CD4-positive, alpha-beta T cell treated with Interleukin-12 subunit alpha and Interleukin-12 subunit beta, for 1 hour (primary cell): ENCODE measurements around the gene ROR1.
"Not testable (repeated sequence)": the region's sequence is repeated elsewhere in the genome, so short reads cannot be mapped to it uniquely, and the experiment has no call there.

Experiments used
- DNase-seq: peaks from one replicate; pipeline ENCODE4 v3.0.0-alpha.2; 2020

ROR1 gene

DNA sequence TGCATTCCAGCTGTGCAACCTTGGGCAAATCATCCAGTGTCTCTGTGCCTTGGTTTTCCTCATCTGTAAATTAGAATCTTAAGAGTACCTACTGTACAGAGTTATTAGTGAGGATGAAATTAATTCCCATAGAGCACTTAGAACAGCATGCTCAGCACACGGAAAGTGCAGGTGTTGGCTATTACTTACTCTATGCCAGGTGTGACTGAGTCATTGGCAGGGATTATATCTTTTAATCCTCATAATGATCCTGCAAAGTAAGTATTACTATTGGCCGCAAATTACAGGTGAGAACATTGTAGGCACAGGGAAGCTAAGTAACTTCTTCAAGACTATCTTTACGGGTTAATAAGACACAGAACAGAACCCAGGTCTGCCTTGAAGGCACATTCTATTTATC is 423.3 kb downstream of the ROR1 start:
- no peak for DNase-seq

DNA sequence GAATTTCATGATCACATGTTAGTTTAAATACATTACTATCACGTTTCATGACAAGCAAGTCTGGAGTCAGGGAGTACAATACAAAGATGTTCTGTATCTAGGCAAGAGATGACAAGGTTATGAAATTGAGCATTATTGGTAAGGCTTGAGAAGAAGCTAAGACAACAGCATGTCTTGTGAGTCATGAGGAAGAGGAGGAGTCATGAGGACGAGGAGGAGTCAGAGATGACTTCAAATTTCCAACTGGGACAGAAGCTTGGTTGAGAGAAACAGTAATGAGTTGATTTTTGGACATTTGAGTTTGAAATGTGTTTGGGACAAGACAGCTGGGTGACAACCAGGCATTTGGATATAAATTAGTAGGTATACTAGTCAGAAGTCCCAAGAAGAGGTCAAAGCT is 425.3 kb downstream of the ROR1 start:
- DNase-seq = no peak

DNA sequence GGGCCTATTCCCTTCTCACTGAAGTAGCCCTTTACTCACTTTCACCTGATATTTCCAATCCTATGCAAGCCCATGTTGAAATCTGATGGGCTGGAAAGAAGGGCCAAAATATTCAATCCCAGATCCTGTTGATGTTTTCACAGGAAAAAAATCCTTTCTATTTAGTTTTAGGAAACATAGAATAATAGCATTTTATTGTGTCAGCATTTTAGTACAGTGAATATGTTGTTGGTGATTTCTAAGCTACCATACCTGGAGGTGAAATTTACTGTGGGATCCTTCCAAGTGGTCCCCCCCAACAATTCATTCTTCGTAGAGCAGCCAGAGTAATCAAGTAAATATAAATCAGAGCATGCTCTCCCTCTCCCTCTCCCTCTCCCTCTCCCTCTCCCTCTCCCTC is 426.2 kb downstream of the ROR1 start:
- no peak for DNase-seq

DNA sequence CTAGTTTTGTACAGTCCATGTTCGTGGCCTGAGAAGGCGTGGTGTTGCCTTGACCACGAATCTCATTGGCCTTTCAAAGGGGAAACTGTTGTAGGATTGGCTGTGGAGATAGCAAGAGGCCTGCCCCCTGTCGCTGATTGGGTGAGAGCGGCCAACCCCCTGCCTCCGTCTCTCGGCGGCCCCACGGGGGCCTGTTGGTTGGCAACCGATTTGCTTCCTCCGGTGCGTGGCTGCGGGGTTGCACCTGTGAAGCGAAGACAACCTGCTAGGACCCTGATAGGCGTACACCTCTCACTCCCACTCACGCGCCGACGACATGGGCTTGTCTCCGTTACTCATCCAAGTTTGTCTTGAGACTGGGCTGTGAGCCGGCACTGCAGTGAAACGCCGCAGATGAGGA is 429.6 kb downstream of the ROR1 start, which contains the start of gene UBE2U:
Gene UBE2U (plus strand): TSS at position 204 of the 400 bp plus-strand sequence. CDS start 428 bp downstream, outside the sequence.
- DNase-seq = no peak

DNA sequence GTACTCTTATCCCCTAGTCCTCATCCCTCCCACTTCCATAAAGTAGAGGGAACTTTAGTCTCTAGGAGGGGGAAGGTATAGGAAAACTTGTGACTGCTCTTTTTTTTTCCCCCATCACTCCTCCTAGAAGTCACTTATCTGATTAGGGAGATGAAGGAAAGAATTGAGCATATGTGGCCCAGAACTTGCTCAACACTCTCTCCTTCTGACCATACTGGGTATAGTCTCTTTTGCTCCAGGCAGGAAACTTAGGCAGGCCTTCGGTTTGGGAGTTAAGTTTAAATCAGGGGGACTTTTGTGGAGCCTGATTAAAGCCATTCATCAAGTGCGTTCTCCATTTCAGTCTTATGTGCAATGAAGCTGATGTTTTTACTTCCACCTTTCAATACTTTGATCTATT is 435.4 kb downstream of the ROR1 start:
- DNase-seq = no peak

DNA sequence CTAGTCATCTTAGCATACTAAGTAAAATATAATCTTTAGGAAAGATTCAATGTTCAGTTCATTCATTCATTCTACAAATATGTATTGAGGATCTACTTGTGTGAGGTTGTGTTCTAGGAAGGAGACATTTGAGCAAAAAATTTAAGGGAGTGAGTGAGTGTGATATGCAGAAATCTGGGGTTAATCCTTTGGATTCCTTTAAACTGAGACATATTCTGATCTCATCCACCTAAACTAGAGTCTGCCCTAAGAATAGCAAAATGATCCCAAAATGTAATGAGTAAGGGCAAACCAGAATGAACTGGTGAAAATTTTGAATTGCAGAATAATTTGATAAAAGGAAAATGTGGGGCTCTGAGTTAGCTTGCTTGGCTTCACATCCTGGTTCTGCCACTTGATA is 438.2 kb downstream of the ROR1 start:
- DNase-seq = no peak

DNA sequence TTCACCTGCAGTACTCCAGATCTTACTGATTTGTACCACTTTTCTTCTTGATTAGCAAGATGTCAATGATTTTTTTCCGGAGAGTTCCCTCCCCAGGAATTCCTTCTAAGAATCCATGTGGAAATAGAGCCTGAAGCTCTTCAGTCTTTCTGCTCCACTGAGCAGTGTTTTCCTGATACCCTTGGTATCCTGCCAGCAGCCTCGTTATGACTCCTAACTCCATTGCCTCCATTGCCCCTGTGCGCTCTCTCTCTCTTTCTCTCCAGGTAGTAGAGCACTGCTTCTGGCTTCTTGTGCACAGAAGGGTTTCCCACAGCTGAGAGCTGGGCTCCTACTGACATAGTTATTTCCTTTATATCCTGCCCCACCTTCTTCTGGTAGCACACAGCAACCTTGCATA is 441.8 kb downstream of the ROR1 start:
- no peak for DNase-seq

DNA sequence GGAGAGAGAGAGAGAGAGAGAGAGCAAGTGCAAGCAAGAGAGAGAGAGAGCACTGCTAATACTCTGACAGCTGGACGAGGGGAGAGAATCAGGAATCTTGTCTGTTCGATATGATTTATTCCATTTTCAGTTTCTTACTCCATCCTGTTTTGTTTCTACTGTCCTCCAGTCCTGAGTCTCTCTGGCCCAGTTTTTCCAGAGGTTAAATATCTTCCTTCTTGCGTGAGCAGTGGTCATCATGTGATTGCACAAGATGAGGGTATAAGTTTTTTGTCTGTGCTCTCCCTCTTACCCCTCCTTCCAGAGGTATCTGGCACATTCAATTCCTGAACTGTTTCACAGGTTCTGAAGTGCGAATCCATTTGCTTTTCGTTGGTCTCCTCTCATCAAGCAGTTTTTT is 446.4 kb downstream of the ROR1 start:
- no peak for DNase-seq

DNA sequence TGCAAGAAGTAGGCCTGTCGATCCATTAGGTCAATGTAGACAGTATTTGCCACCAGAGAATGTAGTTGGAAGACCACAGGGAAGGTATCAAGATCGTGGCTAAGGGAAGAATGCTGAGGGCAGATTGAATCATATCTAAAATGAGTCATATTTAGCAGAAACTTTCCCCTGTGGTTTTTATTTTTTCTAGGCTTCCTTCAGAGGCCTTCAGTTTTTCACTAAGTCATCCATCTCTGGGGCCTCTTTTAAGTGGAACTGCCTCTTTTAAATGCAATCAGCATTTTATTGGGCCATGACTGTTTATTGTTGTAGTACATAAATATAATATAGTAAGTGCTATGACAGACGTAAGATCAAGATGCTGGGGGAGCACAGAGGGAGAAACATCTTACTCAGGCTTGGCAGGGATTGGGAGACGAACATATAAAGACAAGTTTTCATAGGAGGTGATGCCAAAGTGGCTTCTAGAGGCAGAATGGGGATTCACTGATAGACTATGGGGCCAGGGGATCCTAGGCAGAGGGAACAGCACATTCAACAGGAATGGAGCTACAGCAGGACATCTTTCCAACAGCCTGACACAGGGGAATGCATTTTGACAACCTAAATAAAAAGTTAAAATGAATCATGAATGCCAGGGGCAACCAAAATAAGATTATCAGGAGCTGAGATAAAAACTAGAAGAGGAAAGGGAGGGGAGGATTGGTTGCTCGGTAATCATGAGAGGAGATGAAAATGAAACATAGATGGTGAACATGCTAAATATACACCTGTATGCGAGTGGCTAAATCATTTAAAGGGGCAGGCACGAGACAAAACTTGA is 449.7 kb downstream of the ROR1 start:
- no peak for DNase-seq

DNA sequence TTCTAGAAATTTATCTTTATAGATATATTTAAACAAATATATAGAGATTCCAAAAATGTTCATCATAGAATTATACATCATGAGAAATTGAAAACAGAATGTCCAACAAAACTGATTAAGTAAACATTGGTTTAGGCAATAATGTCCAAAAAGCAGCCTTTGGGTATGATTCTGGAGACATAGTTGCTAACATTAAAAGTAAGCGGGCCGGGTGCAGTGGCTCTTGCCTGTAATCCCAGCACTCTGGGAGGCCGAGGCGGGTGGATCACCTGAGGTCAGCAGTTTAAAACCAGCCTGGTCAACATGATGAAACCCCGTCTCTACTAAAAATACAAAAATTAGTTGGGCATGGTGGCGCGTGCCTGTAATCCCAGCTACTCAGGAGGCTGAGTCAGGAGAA is 450.4 kb downstream of the ROR1 start:
- not testable (repeated sequence) for DNase-seq

DNA sequence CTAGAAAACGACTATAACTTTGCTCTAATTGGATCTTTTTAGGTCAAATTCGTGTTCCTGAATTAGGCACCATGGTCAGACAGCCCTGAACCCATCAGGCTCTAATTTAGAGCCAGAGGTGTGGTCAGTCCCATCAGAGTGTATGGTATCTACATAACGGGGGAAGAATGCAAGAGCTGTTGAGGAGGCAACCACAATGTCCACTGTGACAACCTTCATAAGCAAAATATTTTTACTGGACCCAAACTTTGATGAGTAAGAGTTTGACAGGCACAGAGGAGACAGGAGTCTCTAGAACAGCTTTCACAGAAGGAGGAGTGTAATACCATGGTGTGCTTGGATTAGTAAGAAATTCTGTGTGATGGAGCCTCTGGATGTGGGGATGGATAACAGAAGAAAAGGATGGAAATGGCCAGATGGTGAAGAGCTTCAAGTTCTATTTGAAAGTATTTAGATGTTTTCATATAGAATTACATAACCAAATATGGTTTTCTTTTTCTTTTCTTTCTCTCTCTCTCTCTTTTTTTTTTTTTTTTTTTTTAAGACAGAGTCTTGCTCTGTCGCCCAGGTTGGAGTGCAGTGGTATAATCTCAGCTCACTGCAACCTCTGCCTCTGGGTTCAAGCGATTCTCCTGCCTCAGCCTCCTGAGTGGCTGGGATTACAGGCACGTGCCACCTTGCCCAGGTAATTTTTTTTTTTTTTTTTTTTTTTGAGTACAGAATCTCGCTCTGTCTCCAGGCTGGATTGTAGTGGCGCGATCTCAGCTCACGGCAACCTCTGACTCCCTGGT is 454.5 kb downstream of the ROR1 start:
- no peak for DNase-seq

DNA sequence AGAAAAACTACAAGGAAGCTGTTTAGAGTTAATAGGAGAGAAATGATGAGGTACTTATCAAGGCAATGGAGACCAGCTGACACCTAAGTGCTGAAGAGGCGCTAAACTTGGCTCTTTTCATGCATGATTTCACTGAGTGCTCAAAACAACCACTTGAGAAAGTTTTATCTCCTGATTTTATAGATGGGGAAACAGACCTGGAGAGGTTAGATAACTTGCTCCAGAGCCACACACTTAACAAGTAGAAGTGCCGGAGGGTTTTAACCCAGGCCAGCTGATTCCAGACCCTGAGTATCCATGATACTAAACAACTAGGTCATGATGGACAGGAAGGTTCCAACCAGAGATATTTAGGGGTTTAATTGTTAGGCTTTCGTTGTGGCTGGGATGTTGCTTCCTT is 455.5 kb downstream of the ROR1 start:
- no peak for DNase-seq
